ENCODE measurements around the gene ALKBH3.

- TF ChIP-seq CTCF (IDR thresholded peaks at IDR 0.05; ENCODE audit: borderline replicate concordance, extremely low read depth, low read length, poor library complexity, severe bottlenecking) (no peak), EZH2 (IDR thresholded peaks at IDR 0.05; ENCODE audit: borderline replicate concordance, low read depth, low read length, severe bottlenecking) (no peak)
These were observed 57.1 kb downstream of the ALKBH3 start for GRCh38 chr11:43937434-43938411.

Data from DND-41 (cell line).